Activated T-cell treated with anti-CD3 and anti-CD28 coated beads, Interleukin-2, amount 50 U/mL, for 72 hours (primary cell): Measurements from ENCODE around the gene C11orf98. TPM values are rescaled to one million over a fixed set of nuclear protein-coding genes. Genes with fewer than 3 reads are reported as not detected.
"Not testable (repeated sequence)": the region's sequence is repeated elsewhere in the genome, so short reads cannot be mapped to it uniquely, and the experiment has no call there.

ENCODE experiments used
- ATAC-seq, 2 donors: fragments of 150-1000 bp; cut with Tn5 transposase; replicated peaks in 1 of 2; 2 replicates each; pipeline ENCODE4 v1.10.0; 2021; ENCODE audit warnings: moderate library complexity in 2 of 2, mild to moderate bottlenecking in 1 of 2
- DNase-seq, 2 donors: peaks; one replicate each; pipeline ENCODE4 v3.0.0; 2021 to 2022; ENCODE audit warnings: mixed read lengths in 1 of 2
- H3K27ac Mint-ChIP-seq: one replicate; pipeline ENCODE4 v1.8.0; 2022; ENCODE audit warnings: mild to moderate bottlenecking, moderate library complexity, mixed read lengths
- H3K27me3 Mint-ChIP-seq: one replicate; pipeline ENCODE4 v1.8.0; 2022; ENCODE audit warnings: low read depth, mixed read lengths
- H3K36me3 Mint-ChIP-seq, 2 donors: one replicate each; pipeline ENCODE4 v1.8.0; 2022; ENCODE audit warnings: mixed read lengths in 2 of 2, mild to moderate bottlenecking in 1 of 2; ENCODE audit not compliant: insufficient read depth in 2 of 2
- H3K4me1 Mint-ChIP-seq: one replicate; pipeline ENCODE4 v1.8.0; 2022; ENCODE audit warnings: low read depth, mixed read lengths
- H3K4me3 Mint-ChIP-seq, 2 donors: one replicate each; pipeline ENCODE4 v1.8.0; 2022; ENCODE audit warnings: mild to moderate bottlenecking in 2 of 2, mixed read lengths in 2 of 2, moderate library complexity in 2 of 2
- H3K9me3 Mint-ChIP-seq, 2 donors: one replicate each; pipeline ENCODE4 v1.8.0; 2022; ENCODE audit warnings: mixed read lengths in 2 of 2
- total RNA-seq, 2 donors: library from RNA; stranded (reverse); gene quantifications; one replicate each; pipeline ENCODE4 v1.2.3, GENCODE V29; 2022

C11orf98 gene
- total RNA-seq, 2 donors from 2014 or later = 59.2 to 62.1 TPM

DNA sequence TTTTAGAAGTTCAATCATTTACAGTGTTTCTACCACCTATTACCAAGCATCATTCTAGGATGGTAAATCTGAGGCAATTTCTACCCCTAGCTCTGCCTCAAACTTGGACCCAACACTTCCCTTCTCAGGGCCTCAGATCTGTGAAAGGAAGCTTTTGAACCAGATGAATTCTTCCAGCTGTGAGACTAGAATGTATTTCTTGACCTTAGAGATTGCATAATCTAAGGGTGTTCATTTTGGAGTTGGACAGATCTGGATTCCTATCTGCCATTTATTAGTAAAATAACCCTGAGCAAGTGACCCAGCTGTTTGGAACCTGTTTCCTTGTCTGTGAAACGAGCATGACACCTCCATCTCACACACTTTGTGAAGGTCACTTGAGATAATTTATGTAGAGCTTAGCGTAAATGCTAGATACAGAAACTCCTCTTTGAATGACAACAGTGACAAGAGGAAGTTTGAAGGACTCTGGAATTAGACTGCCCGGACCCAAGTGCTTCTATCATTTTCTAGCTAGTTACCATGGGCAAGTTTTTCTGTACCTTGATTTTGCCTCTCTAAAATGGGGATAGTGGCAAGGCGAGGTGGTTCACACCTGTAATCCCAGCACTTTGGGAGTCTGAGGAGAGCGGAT lies 8.1 kb downstream of the C11orf98 start:
- no peak for ATAC-seq
- Mint-ChIP-seq H3K4me3 (no peak overlapping the region), H3K27me3 (no peaks in the 10 kb centered on the region), H3K4me1 (peaks cover 24% of the 10 kb centered on the region), H3K36me3 (no peaks in the 10 kb centered on the region), H3K9me3 (no peaks in the 10 kb centered on the region), H3K27ac (peak overlapping the region; percentile 36)
- no peak for DNase-seq

DNA sequence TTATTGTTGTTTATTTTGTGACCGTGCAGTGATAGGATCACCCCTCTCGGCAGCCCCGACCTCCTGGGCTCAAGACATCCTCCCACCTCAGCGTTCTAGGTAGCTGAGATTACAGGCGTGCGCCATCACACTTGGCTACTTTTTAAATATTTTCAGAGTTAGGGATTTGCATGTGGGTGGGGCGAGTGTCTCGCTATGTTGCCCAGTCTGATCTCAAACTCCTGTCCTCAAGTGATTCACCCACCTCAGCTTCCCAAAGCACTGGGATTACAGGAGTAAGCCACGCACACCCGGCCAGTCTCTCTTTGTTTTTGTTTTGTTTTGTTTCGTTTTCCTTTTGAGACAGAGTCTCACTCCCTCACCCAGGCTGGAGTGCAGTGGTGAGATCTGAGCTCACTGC lies 10.7 kb downstream of the C11orf98 start:
- no peaks in the 10 kb centered on the region for H3K36me3 Mint-ChIP-seq
- H3K9me3 Mint-ChIP-seq = no peaks in the 10 kb centered on the region
- H3K4me1 Mint-ChIP-seq = peaks cover 36% of the 10 kb centered on the region
- DNase-seq (no peak), ATAC-seq (no peak)
- H3K27me3 Mint-ChIP-seq = no peaks in the 10 kb centered on the region
- peak overlapping the region; percentile 31 for H3K27ac Mint-ChIP-seq
- peak overlapping the region; percentile 56 to 96 for H3K4me3 Mint-ChIP-seq

DNA sequence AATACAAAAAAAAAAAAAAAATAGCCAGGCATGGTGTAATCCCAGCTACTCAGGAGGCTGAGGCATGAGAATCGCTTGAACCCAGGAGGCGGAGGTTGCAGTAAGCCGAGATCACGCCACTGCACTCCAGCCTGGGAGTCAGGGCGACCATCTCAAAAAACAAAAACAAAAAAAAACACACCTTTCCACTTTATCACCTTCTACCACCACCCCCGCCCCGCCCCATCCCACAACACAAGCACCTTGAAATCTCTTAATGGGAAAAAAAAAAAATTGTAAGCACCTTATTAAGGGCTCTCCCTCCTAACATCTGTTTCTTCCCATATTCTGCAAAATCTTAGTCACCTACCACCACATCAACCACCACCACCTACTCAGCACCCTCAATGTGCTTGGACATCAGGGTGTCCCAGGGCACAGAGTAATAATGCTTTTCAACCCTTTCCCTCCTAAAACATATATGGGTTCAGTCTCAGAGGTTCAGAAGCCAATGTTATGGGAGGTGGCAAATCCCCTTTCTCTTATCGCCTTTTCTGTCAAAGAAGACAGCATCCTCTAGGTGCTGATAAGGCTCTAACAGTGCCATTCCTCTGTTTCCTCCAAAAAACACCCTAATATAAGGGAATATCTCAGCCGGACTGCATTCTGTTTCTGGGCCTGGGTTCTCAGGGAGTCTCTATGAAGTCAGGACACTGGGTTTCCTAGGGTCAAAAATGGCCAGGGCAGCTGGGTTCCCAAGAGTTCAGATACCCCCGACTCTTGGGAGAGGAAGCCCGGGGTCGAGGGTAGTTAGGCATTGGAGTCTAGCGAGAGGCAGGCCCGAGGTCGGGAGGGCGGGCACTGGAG lies 12.6 kb downstream of the C11orf98 start:
- H3K9me3 Mint-ChIP-seq = no peaks in the 10 kb centered on the region
- H3K27me3 Mint-ChIP-seq = no peaks in the 10 kb centered on the region
- no peak for DNase-seq
- peak overlapping the region; percentile 93 to 96 for H3K4me3 Mint-ChIP-seq
- H3K27ac Mint-ChIP-seq = peak overlapping the region; percentile 81
- no peaks in the 10 kb centered on the region for H3K36me3 Mint-ChIP-seq
- ATAC-seq = peak in 1 of 2 donors; percentile 10
- H3K4me1 Mint-ChIP-seq = peaks cover 36% of the 10 kb centered on the region

DNA sequence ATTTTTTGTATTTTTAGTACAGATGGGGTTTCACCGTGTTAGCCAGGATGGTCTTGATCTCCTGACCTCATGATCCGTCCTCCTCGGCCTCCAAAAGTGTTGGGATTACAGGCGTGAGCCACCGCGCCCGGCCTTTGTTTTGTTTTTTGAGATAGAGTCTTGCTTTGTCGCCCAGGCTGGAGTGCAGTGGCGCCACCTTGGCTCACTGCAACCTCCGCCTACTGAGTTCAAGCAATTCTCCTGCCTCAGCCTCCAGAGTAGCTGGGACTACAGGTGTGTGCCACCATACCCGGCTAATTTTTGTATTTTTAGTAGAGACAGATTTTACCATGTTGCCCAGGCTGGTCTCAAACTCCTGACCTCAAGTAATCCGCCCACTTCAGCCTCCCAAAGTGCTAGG lies 14.7 kb downstream of the C11orf98 start:
- not testable (repeated sequence) for DNase-seq, H3K27ac Mint-ChIP-seq, H3K9me3 Mint-ChIP-seq, H3K36me3 Mint-ChIP-seq, H3K27me3 Mint-ChIP-seq, ATAC-seq, H3K4me3 Mint-ChIP-seq
- peaks cover 45% of the 10 kb centered on the region for H3K4me1 Mint-ChIP-seq

DNA sequence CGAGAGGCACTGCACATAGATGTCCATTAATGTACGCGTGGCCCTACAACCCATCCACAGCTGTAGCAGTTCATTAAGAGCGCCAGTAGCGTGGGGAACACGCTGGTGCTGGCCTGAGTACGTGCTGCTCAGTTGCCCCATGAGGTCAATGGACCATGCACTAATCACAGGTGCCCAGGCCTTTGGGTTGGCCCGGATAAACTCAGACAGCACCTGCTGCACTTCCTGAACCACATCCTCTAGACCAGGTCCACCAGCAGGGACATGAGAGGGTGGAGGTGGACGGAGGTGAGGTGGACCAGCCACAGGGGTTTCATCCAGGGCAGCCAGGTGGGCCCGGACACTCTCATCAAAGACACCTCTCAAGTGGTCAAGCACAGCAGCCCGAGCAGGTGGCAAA lies 15.5 kb downstream of the C11orf98 start:
- ATAC-seq (no peak), DNase-seq (no peak)
- peaks cover 47% of the 10 kb centered on the region for H3K4me1 Mint-ChIP-seq
- H3K9me3 Mint-ChIP-seq = no peaks in the 10 kb centered on the region
- peaks cover 3% of the 10 kb centered on the region in 2 donors for H3K36me3 Mint-ChIP-seq
- no peaks in the 10 kb centered on the region for H3K27me3 Mint-ChIP-seq
- H3K4me3 Mint-ChIP-seq = no peak overlapping the region
- H3K27ac Mint-ChIP-seq = no peak overlapping the region

DNA sequence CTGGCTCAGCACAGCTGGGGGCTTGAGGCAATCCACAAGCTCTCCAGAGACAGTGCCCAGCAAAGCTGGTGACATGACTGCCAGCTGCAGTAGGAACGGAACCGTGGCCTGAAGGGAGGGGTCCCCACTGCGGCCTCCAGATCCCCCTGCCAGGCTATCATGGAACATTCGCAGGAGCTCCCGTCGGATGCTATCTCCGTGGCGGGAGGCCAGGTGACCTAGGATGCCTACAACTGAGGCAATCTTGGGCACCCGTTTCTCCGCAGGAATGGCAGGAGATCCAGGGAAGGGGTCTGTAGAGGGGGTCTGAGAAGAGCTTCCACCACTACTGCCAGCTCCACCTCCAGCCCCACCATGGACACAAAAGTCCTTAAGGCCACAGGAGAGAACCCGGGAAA lies 16.0 kb downstream of the C11orf98 start:
- H3K4me1 Mint-ChIP-seq = peaks cover 47% of the 10 kb centered on the region
- H3K27ac Mint-ChIP-seq = no peak overlapping the region
- no peaks in the 10 kb centered on the region for H3K27me3 Mint-ChIP-seq
- DNase-seq = no peak
- no peaks in the 10 kb centered on the region for H3K9me3 Mint-ChIP-seq
- ATAC-seq = no peak
- H3K36me3 Mint-ChIP-seq = peaks cover 5 to 6% of the 10 kb centered on the region in 2 donors
- H3K4me3 Mint-ChIP-seq = no peak overlapping the region

DNA sequence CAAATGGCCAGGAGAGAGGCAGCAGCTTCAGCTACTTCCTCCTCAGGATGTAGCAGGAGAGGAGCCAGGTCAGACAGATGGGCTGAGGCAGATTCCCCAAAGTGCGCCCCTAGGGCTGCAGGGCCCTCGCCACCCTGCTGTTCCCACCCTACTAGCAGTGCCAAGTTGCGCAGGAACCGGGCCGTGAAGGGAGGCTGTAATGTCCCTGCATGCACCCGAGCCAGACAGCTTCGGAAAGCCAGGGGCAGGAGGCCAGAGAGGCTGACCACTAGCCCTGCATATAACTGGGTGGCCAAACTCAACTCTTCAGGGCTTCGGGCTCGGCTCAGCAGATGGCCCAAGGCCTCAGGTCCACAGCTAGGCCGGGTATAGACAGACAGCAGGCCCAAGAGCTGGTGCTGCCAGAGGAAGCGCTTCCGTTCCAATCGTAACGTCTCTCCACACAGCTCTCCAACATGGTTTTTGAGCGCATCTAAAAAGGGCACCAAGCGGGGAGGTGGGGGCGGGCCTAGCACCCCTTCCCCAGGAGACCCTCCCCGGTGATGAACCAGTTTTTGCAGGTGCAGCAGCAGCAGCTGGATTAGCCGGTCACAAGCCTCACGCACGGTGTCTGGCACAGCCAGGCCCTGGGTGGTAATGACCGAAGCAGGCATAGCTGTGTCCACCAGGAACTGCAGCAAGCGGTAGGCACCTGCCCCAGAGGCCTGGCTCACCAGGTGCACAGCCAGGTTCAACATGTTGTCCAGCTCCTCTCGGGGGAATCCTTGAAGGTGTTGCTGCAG lies 16.6 kb downstream of the C11orf98 start:
- H3K4me3 Mint-ChIP-seq = no peak overlapping the region
- peaks cover 5 to 7% of the 10 kb centered on the region in 2 donors for H3K36me3 Mint-ChIP-seq
- no peaks in the 10 kb centered on the region for H3K9me3 Mint-ChIP-seq
- H3K27ac Mint-ChIP-seq = no peak overlapping the region
- peaks cover 45% of the 10 kb centered on the region for H3K4me1 Mint-ChIP-seq
- no peaks in the 10 kb centered on the region for H3K27me3 Mint-ChIP-seq
- ATAC-seq (no peak), DNase-seq (no peak)

DNA sequence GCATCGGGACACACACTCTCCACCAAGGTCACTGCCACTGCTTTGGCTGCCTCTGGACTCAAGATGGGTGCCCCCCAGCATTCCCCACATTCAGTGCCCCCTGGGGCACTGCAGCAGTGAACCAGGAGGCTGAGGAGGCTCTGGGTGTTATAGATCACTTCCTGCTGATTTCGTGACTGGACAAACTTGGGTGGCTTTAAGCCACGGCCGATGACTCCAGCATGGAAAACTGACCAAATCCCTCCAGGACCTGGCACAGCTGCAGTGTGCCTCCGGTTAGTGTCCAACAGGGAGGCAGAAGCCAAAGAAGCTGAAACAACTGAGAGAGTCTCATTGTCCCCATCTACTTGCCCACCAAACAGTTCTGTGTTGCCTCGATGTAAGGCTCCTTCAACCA lies 17.4 kb downstream of the C11orf98 start:
- H3K4me1 Mint-ChIP-seq = peaks cover 45% of the 10 kb centered on the region
- H3K4me3 Mint-ChIP-seq = no peak overlapping the region
- ATAC-seq (no peak), DNase-seq (no peak)
- H3K27me3 Mint-ChIP-seq = no peaks in the 10 kb centered on the region
- no peak overlapping the region for H3K27ac Mint-ChIP-seq
- H3K9me3 Mint-ChIP-seq = no peaks in the 10 kb centered on the region
- peaks cover 5 to 7% of the 10 kb centered on the region in 2 donors for H3K36me3 Mint-ChIP-seq

DNA sequence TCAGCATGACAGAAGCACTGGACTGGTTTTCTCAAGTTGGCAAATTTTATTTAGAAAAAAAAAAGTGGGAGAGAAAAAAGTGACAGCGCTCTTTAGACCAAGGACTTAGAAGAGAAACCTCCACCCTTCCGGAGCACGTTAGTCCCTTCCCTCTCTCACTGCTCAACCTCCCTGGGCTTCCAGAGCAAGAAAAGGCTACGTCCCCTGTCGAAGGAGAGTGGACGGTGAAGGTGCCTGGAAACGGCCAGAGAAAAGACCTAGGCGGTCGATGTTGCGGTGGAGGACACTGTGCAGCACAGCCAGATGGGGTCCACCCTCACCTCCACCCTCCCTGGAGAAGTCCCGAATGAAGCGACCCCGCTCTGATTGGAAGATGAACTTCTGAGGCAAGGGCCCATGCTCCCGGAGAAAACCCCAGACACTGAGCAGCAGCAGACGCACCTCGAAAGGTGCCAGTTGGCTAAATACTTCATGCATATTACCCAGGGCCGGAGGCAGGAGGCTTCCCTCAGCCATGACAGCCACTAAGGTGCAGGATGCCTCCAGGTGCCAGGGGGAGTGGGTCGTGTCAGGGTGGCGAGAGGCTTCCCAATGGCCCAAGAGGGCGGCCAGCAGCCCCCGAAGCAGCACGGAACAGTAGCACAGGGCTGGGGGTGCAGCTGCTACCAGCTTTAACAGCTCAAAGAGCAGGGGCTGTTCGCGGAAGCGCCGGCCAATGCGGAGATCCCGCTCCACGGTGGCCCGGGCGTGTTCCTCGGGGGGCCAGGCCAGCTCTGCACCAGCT lies 18.0 kb downstream of the C11orf98 start:
- peaks cover 45% of the 10 kb centered on the region for H3K4me1 Mint-ChIP-seq
- H3K9me3 Mint-ChIP-seq = no peaks in the 10 kb centered on the region
- ATAC-seq (no peak), DNase-seq (no peak)
- peak overlapping the region; percentile 97 to 99 for H3K4me3 Mint-ChIP-seq
- H3K36me3 Mint-ChIP-seq = peaks cover 5 to 7% of the 10 kb centered on the region in 2 donors
- peak overlapping the region; percentile 90 for H3K27ac Mint-ChIP-seq
- H3K27me3 Mint-ChIP-seq = no peaks in the 10 kb centered on the region

DNA sequence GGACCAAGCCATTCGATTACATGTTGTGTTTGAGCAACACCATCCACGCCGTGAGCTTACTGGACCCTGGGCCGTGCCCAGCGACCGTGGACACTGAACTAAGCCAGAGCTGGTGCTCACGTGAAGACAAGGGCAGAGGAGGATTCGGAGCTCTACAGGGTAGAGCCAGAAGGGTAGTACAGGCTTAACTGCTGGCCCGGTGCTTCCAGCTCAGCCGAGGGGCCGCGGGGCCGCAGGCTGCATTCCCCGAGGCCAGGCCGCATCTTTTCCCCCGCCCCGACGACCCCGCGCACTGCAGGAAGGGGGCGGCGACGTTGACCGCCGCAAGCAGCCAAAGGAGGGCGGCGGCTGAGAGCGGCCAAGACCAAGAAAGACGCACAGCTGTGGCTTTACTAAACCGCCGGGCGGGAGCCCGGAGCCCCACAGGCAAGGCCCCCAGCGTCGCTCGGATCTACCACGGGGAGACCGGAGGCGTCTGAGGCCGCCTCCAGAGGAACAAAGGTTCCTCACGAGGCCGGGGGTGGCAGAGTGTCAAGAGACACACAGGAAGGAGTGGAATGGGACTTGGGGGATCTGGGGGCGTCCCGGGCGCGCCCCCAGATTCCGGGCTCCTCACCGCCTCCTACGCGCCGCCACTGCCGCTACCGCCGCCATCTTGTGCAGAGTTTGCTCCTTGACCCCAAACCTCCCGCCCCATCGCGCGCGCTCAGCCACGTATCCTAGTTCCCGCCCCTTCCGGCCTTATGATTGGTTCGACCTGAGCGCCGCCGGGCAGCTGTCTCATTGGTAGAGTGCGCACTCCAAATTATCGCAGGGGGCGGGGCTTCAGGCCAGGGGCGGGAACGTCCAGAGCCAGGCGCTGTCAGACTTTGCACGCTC lies 18.8 kb downstream of the C11orf98 start, which contains the start of gene GANAB:
Gene GANAB (minus strand): TSS at position 668 of the 879 bp plus-strand sequence. CDS start 14 bp downstream, at position 654.
- Mint-ChIP-seq H3K27me3 (no peaks in the 10 kb centered on the region), H3K4me1 (peaks cover 42% of the 10 kb centered on the region), H3K27ac (peak within 1 kb of the TSS; percentile 90), H3K4me3 (peak within 1 kb of the TSS; percentile 97 to 99), H3K36me3 (peaks cover 5 to 7% of the 10 kb centered on the region in 2 donors), H3K9me3 (no peaks in the 10 kb centered on the region)
- DNase-seq (peak; percentile 99 to 100), ATAC-seq (peak; percentile 98 to 99)

DNA sequence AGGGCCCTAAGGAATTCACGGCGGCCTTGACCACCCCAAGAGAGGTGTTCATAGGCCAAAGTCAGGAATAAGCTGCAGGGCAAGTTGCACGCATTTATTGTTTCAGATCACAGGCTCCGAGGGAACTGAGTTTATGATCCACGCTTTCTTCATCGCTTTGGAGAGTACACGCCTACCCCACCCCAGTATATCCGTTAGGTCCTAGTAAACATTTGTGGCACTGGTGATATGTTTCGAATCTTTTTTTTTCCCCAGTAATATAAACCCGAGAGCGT lies 19.4 kb downstream of the C11orf98 start:
- peak in 1 of 2 donors; percentile 20 for DNase-seq
- H3K4me3 Mint-ChIP-seq = peak overlapping the region; percentile 97 to 99
- H3K4me1 Mint-ChIP-seq = peaks cover 43% of the 10 kb centered on the region
- peak overlapping the region; percentile 90 for H3K27ac Mint-ChIP-seq
- H3K36me3 Mint-ChIP-seq = peaks cover 7 to 9% of the 10 kb centered on the region in 2 donors
- H3K9me3 Mint-ChIP-seq = no peaks in the 10 kb centered on the region
- ATAC-seq = no peak
- H3K27me3 Mint-ChIP-seq = no peaks in the 10 kb centered on the region

DNA sequence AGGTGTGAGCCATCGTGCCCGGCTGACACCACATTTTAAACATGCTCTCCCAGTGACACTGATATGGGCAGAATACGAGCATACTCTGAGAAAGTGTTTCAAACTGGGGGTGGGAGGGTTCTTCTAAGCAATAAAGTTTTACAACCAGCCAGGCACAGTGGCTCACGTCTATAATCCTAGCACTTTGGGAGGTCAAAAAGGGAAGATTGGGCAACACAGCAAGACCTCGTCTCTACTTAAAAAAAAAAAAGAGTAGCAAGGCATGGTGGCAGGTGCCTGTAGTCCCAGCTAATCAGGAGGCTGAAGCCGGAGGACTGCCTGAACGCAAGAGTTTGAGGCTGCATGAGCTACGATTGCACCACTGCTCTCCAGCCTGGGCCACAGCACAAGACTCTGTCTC lies 20.8 kb downstream of the C11orf98 start:
- Mint-ChIP-seq H3K27me3 (no peaks in the 10 kb centered on the region), H3K4me1 (peaks cover 54% of the 10 kb centered on the region), H3K36me3 (peaks cover 12 to 17% of the 10 kb centered on the region in 2 donors), H3K27ac (no peak overlapping the region), H3K9me3 (no peaks in the 10 kb centered on the region), H3K4me3 (peak overlapping the region; percentile 45 to 99)
- no peak for ATAC-seq
- no peak for DNase-seq
